Astrocyte of the spinal cord (primary cell): ENCODE results near the gene MAP3K4.
A peak's percentile ranks its signal among the peaks of the same experiment; 100 is the strongest.

ENCODE experiments used
- DNase-seq: peaks from one replicate; pipeline ENCODE4 v3.0.0; 2011; ENCODE audit warnings: low read depth, low spot score
- H3K4me3 ChIP-seq: 2 replicates; pipeline ENCODE4 v1.5.1; 2011; ENCODE audit warnings: low read depth, mild to moderate bottlenecking, low read length, moderate library complexity
- CTCF ChIP-seq: IDR thresholded peaks from 2 replicates; pipeline ENCODE4 v1.5.1; 2012; ENCODE audit warnings: low read depth, mild to moderate bottlenecking, low read length, inconsistent platforms
- in situ Hi-C: cut with HindIII; loops from 2 replicates; pipeline ENCODE4 v1.10.0; 2017; ENCODE audit warnings: low sequenced_read_pairs

MAP3K4 gene

DNA sequence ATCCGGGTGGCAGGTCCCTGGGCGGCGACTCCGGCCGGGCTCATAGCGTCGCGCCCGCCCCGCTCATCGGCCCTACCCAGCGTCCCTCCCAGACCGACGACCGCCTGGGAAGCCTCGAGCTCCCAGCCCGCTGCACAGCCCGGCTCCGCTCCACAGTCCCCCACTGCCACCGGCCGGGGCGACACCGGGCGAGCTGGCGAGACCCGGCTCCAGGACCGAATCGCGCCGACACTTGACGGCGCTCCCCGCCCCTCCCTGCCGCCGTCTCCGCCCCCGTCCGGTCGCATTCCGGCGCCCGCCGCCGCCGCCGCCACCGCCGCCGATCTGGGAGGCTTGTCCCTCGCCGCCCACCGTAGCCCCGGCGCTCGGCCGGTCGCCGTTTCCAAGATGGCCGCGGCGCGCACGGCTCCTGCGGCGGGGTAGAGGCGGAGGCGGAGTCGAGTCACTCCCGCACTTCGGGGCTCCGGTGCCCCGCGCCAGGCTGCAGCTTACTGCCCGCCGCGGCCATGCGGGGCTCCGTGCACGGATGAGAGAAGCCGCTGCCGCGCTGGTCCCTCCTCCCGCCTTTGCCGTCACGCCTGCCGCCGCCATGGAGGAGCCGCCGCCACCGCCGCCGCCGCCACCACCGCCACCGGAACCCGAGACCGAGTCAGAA is at the start of gene MAP3K4:
TSS of gene MAP3K4 (plus strand) at position 364 of the 655 bp plus-strand sequence. CDS start at position 527, 163 bp downstream.
- no peak for TF ChIP-seq CTCF
- in situ Hi-C loops: no loop called here
- peak within 1 kb of the TSS; percentile 86 for H3K4me3 ChIP-seq
- DNase-seq: peak; percentile 83

DNA sequence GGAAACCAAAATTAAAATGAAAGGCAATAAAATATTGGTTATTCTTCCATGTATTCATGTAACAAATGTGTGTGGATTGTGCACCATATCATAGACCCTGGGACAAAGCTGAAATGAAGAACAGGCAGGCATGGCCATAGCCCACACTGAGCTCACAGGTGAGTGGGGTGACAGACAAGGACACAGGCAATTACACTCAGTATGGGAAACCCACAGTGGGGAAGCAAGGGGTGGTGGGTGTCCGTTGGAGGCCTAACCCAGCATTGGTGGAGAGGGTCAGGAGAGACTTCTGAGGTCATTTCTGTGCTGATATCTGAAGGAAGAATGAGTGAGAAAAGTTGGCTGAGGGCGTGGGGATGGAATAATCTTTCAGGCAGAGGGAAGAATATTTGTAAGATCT is 47.6 kb upstream of the MAP3K4 start:
- TF ChIP-seq CTCF: no peak
- DNase-seq: no peak
- H3K4me3 ChIP-seq: no peak overlapping the region
- in situ Hi-C loops: no loop called here

DNA sequence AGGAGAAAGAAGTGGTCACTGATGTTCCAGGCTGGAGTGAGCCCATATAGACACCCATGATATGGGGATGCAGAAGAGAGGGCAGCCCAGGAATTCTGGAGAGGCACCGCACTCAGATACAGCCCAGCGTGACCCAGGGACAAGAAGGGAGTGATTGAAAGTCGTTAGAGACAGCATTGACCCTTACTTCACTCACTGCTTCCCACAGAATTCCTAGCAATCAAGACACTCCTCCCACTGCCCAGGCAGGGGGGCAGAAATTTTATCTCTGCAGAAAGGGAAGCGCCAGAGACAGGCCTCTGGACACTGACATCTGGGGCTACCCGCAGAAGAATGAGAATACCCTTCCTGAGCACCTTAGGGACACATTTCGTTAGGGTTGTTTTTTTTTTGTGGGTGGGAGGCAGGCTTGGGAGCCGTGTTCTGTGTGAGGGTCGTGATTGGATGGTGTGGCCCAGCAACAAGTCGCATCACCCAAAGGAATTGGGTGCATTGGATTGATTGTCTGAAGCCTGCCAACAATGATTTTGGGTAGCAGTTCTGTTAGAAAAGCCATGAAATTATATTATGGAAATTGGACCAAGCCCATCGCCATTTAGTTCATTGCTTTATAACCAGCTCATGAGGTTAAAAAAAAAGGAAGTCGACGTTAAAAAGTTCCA is 45.9 kb upstream of the MAP3K4 start:
- no peak for DNase-seq
- no peak overlapping the region for H3K4me3 ChIP-seq
- in situ Hi-C loops: no loop called here
- TF ChIP-seq CTCF: no peak

- DNase-seq: no peak
- H3K4me3 ChIP-seq: no peak overlapping the region
Measured at GRCh38 chr6:160949531-160949930, 42.0 kb upstream of the MAP3K4 start.

GRCh38 chr6:160950507-160950906 is 41.1 kb upstream of the MAP3K4 start:
- in situ Hi-C loops: no loop called here
- TF ChIP-seq CTCF: no peak
- DNase-seq: peak; percentile 55
- no peak overlapping the region for H3K4me3 ChIP-seq

More at GRCh38 chr6:160949531-160949930, 42.0 kb upstream of the MAP3K4 start:
- TF ChIP-seq CTCF: no peak
- in situ Hi-C loops: no loop called here

- TF ChIP-seq CTCF: no peak
- H3K4me3 ChIP-seq: no peak overlapping the region
- no peak for DNase-seq
- in situ Hi-C loops: no loop called here
Measured at GRCh38 chr6:160951187-160952030, 40.2 kb upstream of the MAP3K4 start.
